Measurements from ENCODE around the gene MRPS12.

DNA sequence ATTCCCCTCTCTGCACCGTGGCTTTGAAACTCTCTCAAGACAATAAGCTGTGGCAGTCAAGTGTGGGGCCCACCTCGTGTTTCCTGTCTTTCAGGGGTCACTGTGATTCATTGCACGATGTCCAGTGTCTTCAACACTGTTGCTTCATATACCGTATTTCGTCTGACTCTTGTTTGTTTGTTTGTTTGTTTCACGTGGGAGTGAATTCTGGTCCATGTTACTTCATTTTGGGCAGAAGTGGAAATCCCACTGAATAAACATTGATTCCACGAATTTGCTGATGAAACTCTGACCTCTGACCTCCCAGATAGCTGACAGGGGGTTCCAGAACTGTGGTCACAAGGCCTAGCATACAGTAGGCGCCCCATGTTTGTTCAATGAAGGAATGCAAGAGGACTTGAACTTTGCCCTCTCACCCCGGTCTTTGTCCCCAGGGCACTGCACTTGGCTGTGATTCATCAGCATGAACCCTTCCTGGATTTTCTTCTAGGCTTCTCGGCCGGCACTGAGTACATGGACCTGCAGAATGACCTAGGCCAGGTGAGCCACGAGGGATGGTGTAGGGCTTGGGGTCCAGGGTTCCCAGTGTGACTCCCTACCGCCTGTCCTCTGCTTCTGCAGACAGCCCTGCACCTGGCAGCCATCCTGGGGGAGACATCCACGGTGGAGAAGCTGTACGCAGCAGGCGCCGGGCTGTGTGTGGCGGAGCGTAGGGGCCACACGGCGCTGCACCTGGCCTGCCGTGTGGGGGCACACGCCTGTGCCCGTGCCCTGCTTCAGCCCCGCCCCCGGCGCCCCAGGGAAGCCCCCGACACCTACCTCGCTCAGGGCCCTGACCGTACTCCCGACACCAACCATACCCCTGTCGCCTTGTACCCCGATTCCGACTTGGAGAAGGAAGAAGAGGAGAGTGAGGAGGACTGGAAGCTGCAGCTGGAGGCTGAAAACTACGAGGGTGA lies 25.9 kb upstream of the MRPS12 start:
- TF ChIP-seq, protein P1, sequence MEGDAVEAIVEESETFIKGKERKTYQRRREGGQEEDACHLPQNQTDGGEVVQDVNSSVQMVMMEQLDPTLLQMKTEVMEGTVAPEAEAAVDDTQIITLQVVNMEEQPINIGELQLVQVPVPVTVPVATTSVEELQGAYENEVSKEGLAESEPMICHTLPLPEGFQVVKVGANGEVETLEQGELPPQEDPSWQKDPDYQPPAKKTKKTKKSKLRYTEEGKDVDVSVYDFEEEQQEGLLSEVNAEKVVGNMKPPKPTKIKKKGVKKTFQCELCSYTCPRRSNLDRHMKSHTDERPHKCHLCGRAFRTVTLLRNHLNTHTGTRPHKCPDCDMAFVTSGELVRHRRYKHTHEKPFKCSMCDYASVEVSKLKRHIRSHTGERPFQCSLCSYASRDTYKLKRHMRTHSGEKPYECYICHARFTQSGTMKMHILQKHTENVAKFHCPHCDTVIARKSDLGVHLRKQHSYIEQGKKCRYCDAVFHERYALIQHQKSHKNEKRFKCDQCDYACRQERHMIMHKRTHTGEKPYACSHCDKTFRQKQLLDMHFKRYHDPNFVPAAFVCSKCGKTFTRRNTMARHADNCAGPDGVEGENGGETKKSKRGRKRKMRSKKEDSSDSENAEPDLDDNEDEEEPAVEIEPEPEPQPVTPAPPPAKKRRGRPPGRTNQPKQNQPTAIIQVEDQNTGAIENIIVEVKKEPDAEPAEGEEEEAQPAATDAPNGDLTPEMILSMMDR (conservative IDR thresholded peaks at IDR 0.05; ENCODE audit: low read depth, low read length) = no peak
- no peak for TF ChIP-seq RAD21 (IDR thresholded peaks at IDR 0.05; ENCODE audit: low read length)
- TF ChIP-seq MAFK (IDR thresholded peaks at IDR 0.05; ENCODE audit: low read depth, low read length) = no peak
- no peak for TF ChIP-seq CEBPB (IDR thresholded peaks at IDR 0.05; ENCODE audit: low read depth, low read length)
- TF ChIP-seq POLR2A (IDR thresholded peaks at IDR 0.05; ENCODE audit: low read depth, low read length) = no peak
- TF ChIP-seq, protein P2, sequence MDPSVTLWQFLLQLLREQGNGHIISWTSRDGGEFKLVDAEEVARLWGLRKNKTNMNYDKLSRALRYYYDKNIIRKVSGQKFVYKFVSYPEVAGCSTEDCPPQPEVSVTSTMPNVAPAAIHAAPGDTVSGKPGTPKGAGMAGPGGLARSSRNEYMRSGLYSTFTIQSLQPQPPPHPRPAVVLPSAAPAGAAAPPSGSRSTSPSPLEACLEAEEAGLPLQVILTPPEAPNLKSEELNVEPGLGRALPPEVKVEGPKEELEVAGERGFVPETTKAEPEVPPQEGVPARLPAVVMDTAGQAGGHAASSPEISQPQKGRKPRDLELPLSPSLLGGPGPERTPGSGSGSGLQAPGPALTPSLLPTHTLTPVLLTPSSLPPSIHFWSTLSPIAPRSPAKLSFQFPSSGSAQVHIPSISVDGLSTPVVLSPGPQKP (IDR thresholded peaks at IDR 0.05; ENCODE audit: borderline replicate concordance, low read depth, low read length) = no peak
- TF ChIP-seq RCOR1 (IDR thresholded peaks at IDR 0.05; ENCODE audit: insufficient replicate concordance, low read length) = no peak
- TF ChIP-seq, protein P3, sequence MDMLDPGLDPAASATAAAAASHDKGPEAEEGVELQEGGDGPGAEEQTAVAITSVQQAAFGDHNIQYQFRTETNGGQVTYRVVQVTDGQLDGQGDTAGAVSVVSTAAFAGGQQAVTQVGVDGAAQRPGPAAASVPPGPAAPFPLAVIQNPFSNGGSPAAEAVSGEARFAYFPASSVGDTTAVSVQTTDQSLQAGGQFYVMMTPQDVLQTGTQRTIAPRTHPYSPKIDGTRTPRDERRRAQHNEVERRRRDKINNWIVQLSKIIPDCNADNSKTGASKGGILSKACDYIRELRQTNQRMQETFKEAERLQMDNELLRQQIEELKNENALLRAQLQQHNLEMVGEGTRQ (IDR thresholded peaks at IDR 0.05; ENCODE audit: low read depth, low read length) = no peak
- TF ChIP-seq MAZ (IDR thresholded peaks at IDR 0.05; ENCODE audit: borderline replicate concordance, low read depth, low read length) = no peak
- TF ChIP-seq SMC3 (IDR thresholded peaks at IDR 0.05; ENCODE audit: low read depth, low read length) = no peak
